Mesenchymal stem cell (in vitro differentiated cells and primary cell): Measurements from ENCODE around the gene MPZL2.

Experiments
- DNase-seq: peaks from one replicate; pipeline ENCODE4 v3.0.0-alpha.2; 2013
- H2AFZ ChIP-seq: one replicate; pipeline ENCODE4 v1.6.1; 2013; ENCODE audit warnings: low read depth, mild to moderate bottlenecking, control low read depth, inconsistent platforms, low read length, moderate library complexity
- H2AK5ac ChIP-seq: 2 replicates; pipeline ENCODE4 v1.6.1; 2013; ENCODE audit warnings: low read length, moderate library complexity, mild to moderate bottlenecking, inconsistent platforms; ENCODE audit not compliant: severe bottlenecking
- H2BK120ac ChIP-seq: one replicate; pipeline ENCODE4 v1.6.1; 2013; ENCODE audit warnings: low read depth, mild to moderate bottlenecking, inconsistent platforms, low read length, moderate library complexity
- H2BK12ac ChIP-seq, 2 experiments: one replicate each; pipeline ENCODE4 v1.6.1; 2013; ENCODE audit warnings: inconsistent platforms in 2 of 2, low read length in 2 of 2, mild to moderate bottlenecking in 2 of 2, moderate library complexity in 2 of 2, control low read depth in 1 of 2
- H2BK15ac ChIP-seq: one replicate; pipeline ENCODE4 v1.6.1; 2013; ENCODE audit warnings: mild to moderate bottlenecking, low read depth, inconsistent platforms; ENCODE audit not compliant: poor library complexity, severe bottlenecking
- H2BK5ac ChIP-seq: 2 replicates; pipeline ENCODE4 v1.6.1; 2013; ENCODE audit warnings: low read depth, mild to moderate bottlenecking, low read length, control low read depth, inconsistent platforms; ENCODE audit not compliant: poor library complexity, severe bottlenecking
- H3K14ac ChIP-seq, 2 experiments: one replicate each; pipeline ENCODE4 v1.6.1; 2013; ENCODE audit warnings: inconsistent platforms in 2 of 2, low read length in 2 of 2, control low read depth in 1 of 2, mild to moderate bottlenecking in 1 of 2, moderate library complexity in 1 of 2
- H3K18ac ChIP-seq, 2 experiments: one replicate each; pipeline ENCODE4 v1.6.1; 2013; ENCODE audit warnings: inconsistent platforms in 2 of 2, low read length in 2 of 2, control low read depth in 1 of 2, low read depth in 1 of 2, mild to moderate bottlenecking in 1 of 2
- H3K23ac ChIP-seq, 2 experiments: one replicate each; pipeline ENCODE4 v1.6.1; 2013; ENCODE audit warnings: inconsistent platforms in 2 of 2, low read length in 2 of 2, mild to moderate bottlenecking in 2 of 2, moderate library complexity in 2 of 2, control low read depth in 1 of 2
- H3K27ac ChIP-seq: 2 replicates; pipeline ENCODE4 v1.5.1; 2013; ENCODE audit warnings: mild to moderate bottlenecking, moderate library complexity, low read length, control low read depth, inconsistent platforms; ENCODE audit not compliant: poor library complexity, severe bottlenecking
- H3K27me3 ChIP-seq, 2 experiments: 2 replicates each; pipeline versions ENCODE4 v1.6.1 to v1.7.0; 2013; ENCODE audit warnings: low read length in 2 of 2, mild to moderate bottlenecking in 2 of 2, moderate library complexity in 2 of 2, control low read depth in 1 of 2, inconsistent platforms in 1 of 2; ENCODE audit not compliant: control insufficient read depth in 1 of 2, insufficient read depth in 1 of 2
- H3K36me3 ChIP-seq, 2 experiments: 2 replicates each; pipeline versions ENCODE4 v1.6.1 to v1.7.0; 2013; ENCODE audit warnings: low read length in 2 of 2, control low read depth in 1 of 2, inconsistent platforms in 1 of 2, low read depth in 1 of 2, mild to moderate bottlenecking in 1 of 2; ENCODE audit not compliant: insufficient read depth in 2 of 2, control insufficient read depth in 1 of 2
- H3K4ac ChIP-seq, 2 experiments: one replicate each; pipeline ENCODE4 v1.6.1; 2013; ENCODE audit warnings: inconsistent platforms in 2 of 2, low read length in 2 of 2, mild to moderate bottlenecking in 2 of 2, moderate library complexity in 2 of 2, control low read depth in 1 of 2, low read depth in 1 of 2
- H3K4me1 ChIP-seq: 2 replicates; pipeline ENCODE4 v1.6.1; 2013; ENCODE audit warnings: low read depth, low read length, control low read depth; ENCODE audit not compliant: control insufficient read depth, insufficient read depth
- H3K4me2 ChIP-seq: 2 replicates; pipeline ENCODE4 v1.6.1; 2013; ENCODE audit warnings: low read length, mild to moderate bottlenecking, inconsistent platforms; ENCODE audit not compliant: poor library complexity, severe bottlenecking
- H3K4me3 ChIP-seq, 2 experiments: 2 replicates each; pipeline versions ENCODE4 v1.5.1 to v1.7.0; 2013; ENCODE audit warnings: low read length in 2 of 2, mild to moderate bottlenecking in 2 of 2, control low read depth in 1 of 2, low read depth in 1 of 2; ENCODE audit not compliant: insufficient read depth in 1 of 2
- H3K79me1 ChIP-seq: replicated peaks from 2 replicates; pipeline ENCODE4 v1.6.1; 2013; ENCODE audit warnings: mild to moderate bottlenecking, control low read depth, low read length, inconsistent platforms; ENCODE audit not compliant: poor library complexity, severe bottlenecking
- H3K9ac ChIP-seq: 2 replicates; pipeline ENCODE4 v1.7.0; 2013; ENCODE audit warnings: mild to moderate bottlenecking, low read length, moderate library complexity
- H3K9me3 ChIP-seq: 2 replicates; pipeline ENCODE4 v1.7.0; 2013; ENCODE audit warnings: mild to moderate bottlenecking, low read length; ENCODE audit not compliant: control insufficient read depth
- H4K8ac ChIP-seq: one replicate; pipeline ENCODE4 v1.6.1; 2013; ENCODE audit warnings: inconsistent platforms, mild to moderate bottlenecking, low read length, moderate library complexity
- H4K91ac ChIP-seq: one replicate; pipeline ENCODE4 v1.6.1; 2013; ENCODE audit warnings: mild to moderate bottlenecking, low read length, inconsistent platforms
- WGBS: methylation state at CpG from one replicate; pipeline ENCODE4 v1.1.7; 2013; ENCODE audit warnings: mixed read lengths; 5-methylcytosine and 5-hydroxymethylcytosine counted together

Gene MPZL2

DNA sequence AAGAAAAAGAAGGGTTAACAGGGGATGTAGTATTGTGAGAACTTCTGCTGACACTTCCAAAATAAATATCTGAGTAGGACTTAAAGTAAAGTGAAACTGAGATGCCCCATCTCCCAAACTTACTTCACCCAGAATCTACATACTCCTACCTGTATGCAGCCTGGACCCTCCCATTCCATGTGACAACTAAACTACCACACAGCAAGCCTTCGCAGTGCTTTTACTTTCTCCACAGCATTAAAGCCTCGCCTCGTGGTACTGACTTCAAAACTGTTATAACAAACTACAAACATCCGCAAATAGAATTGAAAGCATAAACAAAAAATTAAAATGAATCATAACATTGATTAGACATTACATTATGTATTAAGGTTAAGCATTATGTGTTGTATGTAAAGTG is 985 bp downstream of the MPZL2 start:
- no peak overlapping the region for H3K18ac ChIP-seq
- H2BK5ac ChIP-seq, result no peak overlapping the region
- no peak overlapping the region for H4K91ac ChIP-seq
- H3K9ac ChIP-seq, result no peak overlapping the region
- no peak overlapping the region for H3K23ac ChIP-seq
- no peak overlapping the region for H3K14ac ChIP-seq
- no peak overlapping the region for H3K4ac ChIP-seq
- no peaks in the 10 kb centered on the region for H3K9me3 ChIP-seq
- no peak overlapping the region for H2AFZ ChIP-seq
- H3K4me1 ChIP-seq, result peaks cover 2% of the 10 kb centered on the region
- H4K8ac ChIP-seq, result no peak overlapping the region
- 62% methylated on average over 2 of the region's 4 CpGs for WGBS
- H3K4me2 ChIP-seq, result no peak overlapping the region
- no peak overlapping the region for H2BK12ac ChIP-seq
- H3K27me3 ChIP-seq, result peaks cover 67 to 77% of the 10 kb centered on the region in 2 experiments
- no peak overlapping the region for H2BK15ac ChIP-seq
- no peaks in the 10 kb centered on the region for H3K79me1 ChIP-seq
- no peak overlapping the region for H2AK5ac ChIP-seq
- H2BK120ac ChIP-seq, result no peak overlapping the region
- no peak overlapping the region for H3K4me3 ChIP-seq
- no peak for DNase-seq
- H3K27ac ChIP-seq, result no peak overlapping the region
- H3K36me3 ChIP-seq, result no peaks in the 10 kb centered on the region

DNA sequence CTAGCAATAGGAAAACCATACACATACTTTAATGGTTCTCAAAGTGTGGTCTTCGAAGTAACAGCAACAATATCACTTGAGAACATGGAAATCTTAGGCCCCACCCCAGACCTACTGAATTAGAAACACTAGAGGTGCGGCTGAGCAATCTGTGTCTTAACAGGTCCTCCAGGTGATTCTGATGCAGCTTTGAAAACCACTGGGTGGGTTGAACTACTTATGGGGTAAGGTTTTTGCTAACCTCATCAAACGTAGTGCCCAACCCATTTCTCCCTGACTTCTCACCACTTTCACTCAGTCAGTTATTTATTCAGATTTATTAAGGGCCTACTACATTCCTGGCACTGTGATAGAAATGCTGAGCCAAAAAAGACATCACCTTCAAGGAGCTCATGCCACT is 3.7 kb downstream of the MPZL2 start:
- no peak overlapping the region for H2BK120ac ChIP-seq
- H2BK5ac ChIP-seq, result no peak overlapping the region
- 70% methylated on average over 1 of the region's 3 CpGs for WGBS
- no peak overlapping the region for H2AK5ac ChIP-seq
- no peak overlapping the region for H3K18ac ChIP-seq
- H3K4me3 ChIP-seq, result no peak overlapping the region
- H4K8ac ChIP-seq, result no peak overlapping the region
- no peak overlapping the region for H3K4ac ChIP-seq
- no peak overlapping the region for H3K27ac ChIP-seq
- peaks cover 2% of the 10 kb centered on the region for H3K4me1 ChIP-seq
- no peak overlapping the region for H3K9ac ChIP-seq
- no peaks in the 10 kb centered on the region for H3K36me3 ChIP-seq
- H2BK15ac ChIP-seq, result no peak overlapping the region
- no peak overlapping the region for H3K14ac ChIP-seq
- H3K23ac ChIP-seq, result no peak overlapping the region
- no peak overlapping the region for H2AFZ ChIP-seq
- no peak overlapping the region for H3K4me2 ChIP-seq
- no peak overlapping the region for H4K91ac ChIP-seq
- DNase-seq, result no peak
- peaks cover 44 to 63% of the 10 kb centered on the region in 2 experiments for H3K27me3 ChIP-seq
- H3K9me3 ChIP-seq, result no peaks in the 10 kb centered on the region
- H3K79me1 ChIP-seq, result no peaks in the 10 kb centered on the region
- H2BK12ac ChIP-seq, result no peak overlapping the region

DNA sequence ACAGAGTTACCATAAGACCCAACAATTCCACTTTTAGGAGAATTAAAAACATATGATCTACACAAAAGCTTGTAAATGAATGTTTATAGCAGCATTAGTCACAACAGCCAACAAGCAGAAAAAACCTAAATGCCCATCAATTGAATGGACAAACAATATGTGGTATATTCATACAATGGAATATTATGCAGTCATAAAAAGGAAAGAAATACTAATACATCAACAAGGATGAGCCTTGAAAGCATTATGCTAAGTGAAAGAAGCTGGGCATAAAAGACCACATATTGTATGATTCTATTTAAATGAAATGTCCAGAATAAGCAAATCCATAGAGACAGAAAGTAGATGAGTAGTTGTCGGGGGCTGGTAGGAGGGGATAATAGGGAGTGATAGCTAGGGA is 5.0 kb downstream of the MPZL2 start:
- no peak overlapping the region for H2BK120ac ChIP-seq
- no peak overlapping the region for H3K4me2 ChIP-seq
- no peak overlapping the region for H2BK15ac ChIP-seq
- H3K27ac ChIP-seq, result no peak overlapping the region
- H2BK12ac ChIP-seq, result no peak overlapping the region
- H3K23ac ChIP-seq, result no peak overlapping the region
- peaks cover 32 to 62% of the 10 kb centered on the region in 2 experiments for H3K27me3 ChIP-seq
- no peak overlapping the region for H4K91ac ChIP-seq
- no peak overlapping the region for H3K4ac ChIP-seq
- H2AFZ ChIP-seq, result no peak overlapping the region
- peaks cover under 1% of the 10 kb centered on the region for H3K4me1 ChIP-seq
- WGBS, result 100% methylated on average over 1 of the region's 1 CpG
- H3K36me3 ChIP-seq, result no peaks in the 10 kb centered on the region
- no peak overlapping the region for H2AK5ac ChIP-seq
- no peak for DNase-seq
- H3K14ac ChIP-seq, result no peak overlapping the region
- no peak overlapping the region for H4K8ac ChIP-seq
- H3K4me3 ChIP-seq, result no peak overlapping the region
- H3K9me3 ChIP-seq, result no peaks in the 10 kb centered on the region
- H3K9ac ChIP-seq, result no peak overlapping the region
- no peaks in the 10 kb centered on the region for H3K79me1 ChIP-seq
- no peak overlapping the region for H2BK5ac ChIP-seq
- H3K18ac ChIP-seq, result no peak overlapping the region

DNA sequence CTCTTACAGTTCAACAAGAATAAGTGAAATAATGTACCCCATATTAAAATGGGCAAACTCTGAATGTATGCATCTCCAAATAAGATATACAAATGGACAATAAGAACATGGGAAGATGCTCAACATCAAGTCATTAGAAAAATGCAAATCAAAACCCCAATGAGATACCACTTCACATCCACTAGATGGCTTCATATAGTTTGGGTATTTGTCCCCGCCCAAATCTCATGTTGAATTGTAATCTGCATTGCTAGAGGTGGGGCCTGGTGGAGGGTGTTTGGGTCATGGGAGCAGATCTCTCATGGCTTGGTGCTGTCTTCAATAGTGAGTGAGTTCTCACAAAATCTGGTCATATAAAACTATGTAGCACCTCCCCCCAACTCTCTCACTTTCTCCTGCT is 5.7 kb downstream of the MPZL2 start:
- no peak overlapping the region for H2BK120ac ChIP-seq
- no peak for DNase-seq
- H3K4me3 ChIP-seq, result no peak overlapping the region
- H3K4ac ChIP-seq, result no peak overlapping the region
- no peak overlapping the region for H4K8ac ChIP-seq
- no peak overlapping the region for H4K91ac ChIP-seq
- H3K9me3 ChIP-seq, result no peaks in the 10 kb centered on the region
- no peak overlapping the region for H3K27ac ChIP-seq
- H2AK5ac ChIP-seq, result no peak overlapping the region
- no peak overlapping the region for H3K14ac ChIP-seq
- H3K23ac ChIP-seq, result no peak overlapping the region
- no peak overlapping the region for H3K18ac ChIP-seq
- H2BK5ac ChIP-seq, result no peak overlapping the region
- H3K36me3 ChIP-seq, result no peaks in the 10 kb centered on the region
- H2AFZ ChIP-seq, result no peak overlapping the region
- H3K27me3 ChIP-seq, result peaks cover 25 to 55% of the 10 kb centered on the region in 2 experiments
- H3K4me2 ChIP-seq, result no peak overlapping the region
- no peaks in the 10 kb centered on the region for H3K79me1 ChIP-seq
- H3K9ac ChIP-seq, result no peak overlapping the region
- WGBS, result 0% methylated on average over 1 of the region's 1 CpG
- no peak overlapping the region for H2BK12ac ChIP-seq
- no peaks in the 10 kb centered on the region for H3K4me1 ChIP-seq
- no peak overlapping the region for H2BK15ac ChIP-seq
